ENCODE data around the gene GOLGB1.
"Not testable (repeated sequence)": the region's sequence is repeated elsewhere in the genome, so short reads cannot be mapped to it uniquely, and the experiment has no call there.

Gene GOLGB1

DNA sequence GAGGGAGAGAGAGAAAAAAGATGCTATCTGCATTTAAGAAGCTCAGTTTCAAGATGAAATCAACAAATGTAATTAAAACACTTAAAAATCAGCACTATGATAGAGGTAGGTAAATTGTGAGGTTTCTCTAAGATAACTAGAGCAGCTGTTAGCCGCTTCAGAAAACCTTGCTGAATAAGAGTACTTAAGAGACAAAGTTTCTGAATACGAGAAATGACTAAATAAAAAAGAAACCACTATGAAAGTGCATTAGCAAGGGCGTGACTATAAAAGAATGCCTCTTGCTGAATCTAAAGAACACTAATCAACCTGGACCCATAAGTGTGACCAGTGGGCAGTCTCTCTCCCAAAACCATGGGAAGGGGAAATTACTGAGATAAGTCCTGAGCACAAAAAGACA is 43.5 kb upstream of the GOLGB1 start:
- H2AFZ ChIP-seq (ENCODE audit: insufficient read depth, low read length, poor library complexity), result no peak overlapping the region
- H2BK12ac ChIP-seq (ENCODE audit: low read length), result no peak overlapping the region
- no peak overlapping the region for H2BK120ac ChIP-seq (ENCODE audit: insufficient read depth, low read length, poor library complexity)
- no peak overlapping the region for H2BK5ac ChIP-seq (ENCODE audit: low read depth, low read length, poor library complexity)
- H3K79me2 ChIP-seq (ENCODE audit: control insufficient read depth, insufficient read depth, low read length, poor library complexity), result no peaks in the 10 kb centered on the region
- H4K12ac ChIP-seq (ENCODE audit: low read depth, low read length), result no peak overlapping the region
- no peaks in the 10 kb centered on the region for H3K27me3 ChIP-seq (ENCODE audit: insufficient read depth, low read length)
- H3K4me1 ChIP-seq (ENCODE audit: control insufficient read depth in 1 of 2, insufficient read depth in 2 of 2, low read length in 2 of 2), result no peaks in the 10 kb centered on the region
- H2AK5ac ChIP-seq (ENCODE audit: low read length), result no peak overlapping the region
- no peak overlapping the region for H3K18ac ChIP-seq (ENCODE audit: low read length)
- H3K14ac ChIP-seq (ENCODE audit: low read length), result no peak overlapping the region
- no peak overlapping the region for H4K8ac ChIP-seq (ENCODE audit: low read depth, low read length)
- no peak overlapping the region for H3K4me3 ChIP-seq (ENCODE audit: low read depth, low read length)
- WGBS (ENCODE audit: extremely low coverage, insufficient coverage, insufficient read length), result no CpG with 5 or more reads among the region's 3 CpGs
- H3K27ac ChIP-seq (ENCODE audit: low read depth, low read length), result no peak overlapping the region
- H3K36me3 ChIP-seq (ENCODE audit: control insufficient read depth in 1 of 2, insufficient read depth in 2 of 2, low read length in 2 of 2), result peaks cover 1 to 2% of the 10 kb centered on the region in 2 experiments
- H3K9ac ChIP-seq (ENCODE audit: low read length), result no peak overlapping the region
- H4K91ac ChIP-seq (ENCODE audit: low read depth, low read length), result no peak overlapping the region
- no peak for DNase-seq
- no peaks in the 10 kb centered on the region for H3K9me3 ChIP-seq (ENCODE audit: insufficient read depth, low read depth, low read length)
- no peak overlapping the region for H3K4me2 ChIP-seq (ENCODE audit: low read length)
- no peak overlapping the region for H3K4ac ChIP-seq (ENCODE audit: low read depth, low read length)
- H3K23ac ChIP-seq (ENCODE audit: low read length), result no peak overlapping the region
- H3K79me1 ChIP-seq (ENCODE audit: low read length), result no peaks in the 10 kb centered on the region

DNA sequence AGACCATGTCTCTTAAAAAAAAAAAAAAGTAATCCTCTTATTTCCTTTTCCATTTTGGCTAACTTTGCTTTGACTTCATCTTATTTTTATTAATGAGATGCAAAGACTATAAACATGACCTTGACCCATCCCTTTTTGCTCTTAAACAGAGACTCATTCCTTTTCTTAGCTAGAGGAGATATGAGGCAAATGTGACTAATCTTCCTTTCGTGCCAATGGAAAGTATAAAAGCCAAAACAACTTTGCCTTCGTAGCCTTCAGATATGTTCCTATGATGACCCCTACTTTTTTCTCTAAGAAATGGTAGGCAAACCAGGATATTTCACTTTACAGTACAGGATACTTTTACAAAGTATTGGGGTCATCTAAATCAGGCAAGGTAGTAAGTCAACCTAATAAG is 36.9 kb upstream of the GOLGB1 start:
- no CpG with 5 or more reads among the region's 2 CpGs for WGBS (ENCODE audit: extremely low coverage, insufficient coverage, insufficient read length)
- no peak for DNase-seq
- Histone ChIP-seq H3K23ac (ENCODE audit: low read length) (no peak overlapping the region), H3K4me2 (ENCODE audit: low read length) (no peak overlapping the region), H3K14ac (ENCODE audit: low read length) (no peak overlapping the region), H2BK5ac (ENCODE audit: low read depth, low read length, poor library complexity) (no peak overlapping the region), H3K27ac (ENCODE audit: low read depth, low read length) (no peak overlapping the region), H3K36me3 (ENCODE audit: control insufficient read depth in 1 of 2, insufficient read depth in 2 of 2, low read length in 2 of 2) (peaks cover 5 to 6% of the 10 kb centered on the region in 2 experiments), H2BK12ac (ENCODE audit: low read length) (no peak overlapping the region), H3K4me3 (ENCODE audit: low read depth, low read length) (no peak overlapping the region), H4K12ac (ENCODE audit: low read depth, low read length) (no peak overlapping the region), H2AFZ (ENCODE audit: insufficient read depth, low read length, poor library complexity) (no peak overlapping the region), H3K79me1 (ENCODE audit: low read length) (no peaks in the 10 kb centered on the region), H3K9me3 (ENCODE audit: insufficient read depth, low read depth, low read length) (no peaks in the 10 kb centered on the region), H3K79me2 (ENCODE audit: control insufficient read depth, insufficient read depth, low read length, poor library complexity) (no peaks in the 10 kb centered on the region), H2BK120ac (ENCODE audit: insufficient read depth, low read length, poor library complexity) (no peak overlapping the region), H3K4me1 (ENCODE audit: control insufficient read depth in 1 of 2, insufficient read depth in 2 of 2, low read length in 2 of 2) (no peaks in the 10 kb centered on the region), H3K18ac (ENCODE audit: low read length) (no peak overlapping the region), H3K4ac (ENCODE audit: low read depth, low read length) (no peak overlapping the region), H3K9ac (ENCODE audit: low read length) (no peak overlapping the region), H4K8ac (ENCODE audit: low read depth, low read length) (no peak overlapping the region), H4K91ac (ENCODE audit: low read depth, low read length) (no peak overlapping the region), H3K27me3 (ENCODE audit: insufficient read depth, low read length) (no peaks in the 10 kb centered on the region), H2AK5ac (ENCODE audit: low read length) (no peak overlapping the region)

DNA sequence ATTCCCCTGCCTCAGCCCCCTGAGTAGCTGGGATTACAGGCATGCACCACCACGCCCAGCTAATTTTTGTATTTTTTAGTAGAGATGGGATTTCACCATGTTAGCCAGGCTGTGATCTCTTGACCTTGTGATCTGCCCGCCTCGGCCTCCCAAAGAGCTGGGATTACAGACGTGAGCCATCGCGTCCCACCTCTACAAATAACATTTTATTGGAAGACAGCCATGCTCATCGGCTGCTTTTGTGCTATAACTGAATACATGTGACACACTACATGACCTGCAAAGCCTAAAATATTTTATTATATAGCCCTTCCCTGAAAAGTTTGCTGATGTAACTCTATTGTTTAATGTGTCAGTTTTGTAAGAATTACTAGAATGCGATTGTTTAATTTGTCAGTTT is 33.2 kb upstream of the GOLGB1 start:
- H3K36me3 ChIP-seq (ENCODE audit: control insufficient read depth in 1 of 2, insufficient read depth in 2 of 2, low read length in 2 of 2); H3K23ac ChIP-seq (ENCODE audit: low read length); H3K4me3 ChIP-seq (ENCODE audit: low read depth, low read length); H2BK120ac ChIP-seq (ENCODE audit: insufficient read depth, low read length, poor library complexity); H3K9me3 ChIP-seq (ENCODE audit: insufficient read depth, low read depth, low read length); H3K79me1 ChIP-seq (ENCODE audit: low read length); H3K4me2 ChIP-seq (ENCODE audit: low read length); H3K9ac ChIP-seq (ENCODE audit: low read length); H4K91ac ChIP-seq (ENCODE audit: low read depth, low read length); H4K8ac ChIP-seq (ENCODE audit: low read depth, low read length); H3K14ac ChIP-seq (ENCODE audit: low read length); H3K18ac ChIP-seq (ENCODE audit: low read length); H2AFZ ChIP-seq (ENCODE audit: insufficient read depth, low read length, poor library complexity); H3K4ac ChIP-seq (ENCODE audit: low read depth, low read length); H3K4me1 ChIP-seq (ENCODE audit: control insufficient read depth in 1 of 2, insufficient read depth in 2 of 2, low read length in 2 of 2); H2BK12ac ChIP-seq (ENCODE audit: low read length); H4K12ac ChIP-seq (ENCODE audit: low read depth, low read length); H2AK5ac ChIP-seq (ENCODE audit: low read length); H3K27ac ChIP-seq (ENCODE audit: low read depth, low read length); H3K27me3 ChIP-seq (ENCODE audit: insufficient read depth, low read length); H3K79me2 ChIP-seq (ENCODE audit: control insufficient read depth, insufficient read depth, low read length, poor library complexity); DNase-seq; H2BK5ac ChIP-seq (ENCODE audit: low read depth, low read length, poor library complexity): not testable (repeated sequence)
- no CpG with 5 or more reads among the region's 8 CpGs for WGBS (ENCODE audit: extremely low coverage, insufficient coverage, insufficient read length)

DNA sequence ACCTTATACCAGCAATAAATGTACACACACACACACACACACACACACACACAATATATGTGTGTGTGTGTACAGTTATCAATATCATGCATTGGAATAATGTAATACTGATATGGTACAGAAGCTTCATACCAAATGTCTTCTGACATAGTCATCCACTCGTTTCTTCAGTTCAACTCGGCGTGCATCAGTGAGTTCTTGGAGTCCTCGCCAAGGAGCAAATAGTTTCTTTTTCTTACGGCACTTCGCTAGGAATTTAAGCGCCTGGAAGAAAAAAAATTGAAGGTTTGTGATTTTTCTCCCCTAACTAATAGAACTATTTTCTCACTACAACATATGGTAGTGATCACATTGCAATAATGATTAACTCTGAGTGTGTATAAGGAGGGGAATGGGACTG is 32.1 kb upstream of the GOLGB1 start:
- no peak overlapping the region for H4K12ac ChIP-seq (ENCODE audit: low read depth, low read length)
- no peak overlapping the region for H3K18ac ChIP-seq (ENCODE audit: low read length)
- H3K9me3 ChIP-seq (ENCODE audit: insufficient read depth, low read depth, low read length), result no peaks in the 10 kb centered on the region
- no peak overlapping the region for H2BK120ac ChIP-seq (ENCODE audit: insufficient read depth, low read length, poor library complexity)
- no peak overlapping the region for H3K4me3 ChIP-seq (ENCODE audit: low read depth, low read length)
- no peak overlapping the region for H3K27ac ChIP-seq (ENCODE audit: low read depth, low read length)
- no peak overlapping the region for H2BK5ac ChIP-seq (ENCODE audit: low read depth, low read length, poor library complexity)
- no peak overlapping the region for H2AFZ ChIP-seq (ENCODE audit: insufficient read depth, low read length, poor library complexity)
- H3K4me2 ChIP-seq (ENCODE audit: low read length), result no peak overlapping the region
- no peak overlapping the region for H3K9ac ChIP-seq (ENCODE audit: low read length)
- H3K4me1 ChIP-seq (ENCODE audit: control insufficient read depth in 1 of 2, insufficient read depth in 2 of 2, low read length in 2 of 2), result no peaks in the 10 kb centered on the region
- H4K8ac ChIP-seq (ENCODE audit: low read depth, low read length), result no peak overlapping the region
- no peak overlapping the region for H2BK12ac ChIP-seq (ENCODE audit: low read length)
- no peaks in the 10 kb centered on the region for H3K79me1 ChIP-seq (ENCODE audit: low read length)
- no peak overlapping the region for H4K91ac ChIP-seq (ENCODE audit: low read depth, low read length)
- peaks cover 1 to 7% of the 10 kb centered on the region in 2 experiments for H3K36me3 ChIP-seq (ENCODE audit: control insufficient read depth in 1 of 2, insufficient read depth in 2 of 2, low read length in 2 of 2)
- H3K23ac ChIP-seq (ENCODE audit: low read length), result no peak overlapping the region
- no peaks in the 10 kb centered on the region for H3K27me3 ChIP-seq (ENCODE audit: insufficient read depth, low read length)
- no peak overlapping the region for H2AK5ac ChIP-seq (ENCODE audit: low read length)
- no CpG with 5 or more reads among the region's 7 CpGs for WGBS (ENCODE audit: extremely low coverage, insufficient coverage, insufficient read length)
- no peaks in the 10 kb centered on the region for H3K79me2 ChIP-seq (ENCODE audit: control insufficient read depth, insufficient read depth, low read length, poor library complexity)
- no peak overlapping the region for H3K14ac ChIP-seq (ENCODE audit: low read length)
- H3K4ac ChIP-seq (ENCODE audit: low read depth, low read length), result no peak overlapping the region
- DNase-seq, result no peak
